GM23248 (cell line): Measurements from ENCODE around the gene KRT27.

ENCODE experiments used
- EZH2 ChIP-seq: fragments of 200-600 bp; sonication (generic); IDR thresholded peaks from 2 replicates; pipeline ENCODE4 v1.6.1; 2018; ENCODE audit warnings: antibody characterized with exemption, mild to moderate bottlenecking; ENCODE audit not compliant: insufficient read depth, poor library complexity, severe bottlenecking
- EZH2phosphoT487 ChIP-seq: fragments of 200-600 bp; sonication (generic); IDR thresholded peaks from 2 replicates; pipeline ENCODE4 v1.6.1; 2018; ENCODE audit warnings: antibody characterized with exemption, moderate library complexity, mild to moderate bottlenecking, low read depth; ENCODE audit not compliant: insufficient read depth

- TF ChIP-seq EZH2 (no peak), EZH2phosphoT487 (no peak)
Measured at GRCh38 chr17:40828454-40829044, 46.2 kb upstream of the KRT27 start.
